Epithelial cell of proximal tubule (primary cell): ENCODE measurements around the gene FARS2. TPM values are rescaled to one million over a fixed set of nuclear protein-coding genes. Genes with fewer than 3 reads are reported as not detected.

ENCODE experiments used
- DNase-seq: peaks from one replicate; pipeline ENCODE4 v3.0.0-alpha.2; 2011; ENCODE audit warnings: low read depth
- H3K4me3 ChIP-seq: 2 replicates; pipeline ENCODE4 v1.5.1; 2011; ENCODE audit warnings: low read depth, mild to moderate bottlenecking, low read length
- total RNA-seq: library from RNA; depleted of rRNA; stranded (reverse); fragments of >200 nt; gene quantifications from 2 replicates; pipeline ENCODE4 v1.2.3, GENCODE V29; 2015
- TF ChIP-seq, protein P1 (sequence below): conservative IDR thresholded peaks from 2 replicates; pipeline ENCODE4 v1.5.1; 2012; ENCODE audit warnings: low read depth, mild to moderate bottlenecking, low read length

Gene FARS2
- total RNA-seq, 1 donor from 2014 or later = 7.7 TPM

DNA sequence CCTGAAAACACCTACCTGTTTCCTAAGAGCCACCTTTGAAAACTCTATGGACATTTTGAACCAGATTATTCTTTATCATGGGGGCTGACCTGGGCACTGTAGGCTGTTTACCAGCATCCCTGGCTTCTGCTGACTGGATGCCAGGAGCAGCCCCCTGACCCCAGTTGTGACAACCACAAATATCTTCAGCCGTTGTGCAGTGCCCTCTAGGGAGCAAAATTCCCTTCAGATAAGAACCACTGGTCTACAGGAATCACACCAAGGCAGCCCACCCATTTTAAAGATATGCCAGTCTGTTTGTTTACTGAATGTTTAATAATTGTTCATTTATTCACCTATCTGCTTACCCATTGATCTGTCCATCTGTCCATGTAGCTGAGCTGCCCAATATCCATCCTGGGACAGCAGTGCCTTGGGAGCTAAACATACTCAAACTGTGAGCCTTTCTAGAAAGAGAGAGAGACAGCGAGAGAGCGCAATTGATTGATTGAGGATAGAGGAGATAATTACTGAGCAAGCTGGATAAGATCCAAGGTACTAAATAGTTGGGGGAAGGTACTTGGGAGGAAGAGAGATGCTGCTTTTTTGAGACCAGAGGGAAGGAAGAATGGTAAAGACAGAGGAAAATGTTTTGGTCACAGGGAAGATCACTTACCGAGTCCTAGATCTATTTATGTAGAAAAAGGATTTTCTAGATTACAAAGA is 468.7 kb downstream of the FARS2 start:
- DNase-seq = no peak
- no peak overlapping the region for H3K4me3 ChIP-seq
- TF ChIP-seq, protein P1, sequence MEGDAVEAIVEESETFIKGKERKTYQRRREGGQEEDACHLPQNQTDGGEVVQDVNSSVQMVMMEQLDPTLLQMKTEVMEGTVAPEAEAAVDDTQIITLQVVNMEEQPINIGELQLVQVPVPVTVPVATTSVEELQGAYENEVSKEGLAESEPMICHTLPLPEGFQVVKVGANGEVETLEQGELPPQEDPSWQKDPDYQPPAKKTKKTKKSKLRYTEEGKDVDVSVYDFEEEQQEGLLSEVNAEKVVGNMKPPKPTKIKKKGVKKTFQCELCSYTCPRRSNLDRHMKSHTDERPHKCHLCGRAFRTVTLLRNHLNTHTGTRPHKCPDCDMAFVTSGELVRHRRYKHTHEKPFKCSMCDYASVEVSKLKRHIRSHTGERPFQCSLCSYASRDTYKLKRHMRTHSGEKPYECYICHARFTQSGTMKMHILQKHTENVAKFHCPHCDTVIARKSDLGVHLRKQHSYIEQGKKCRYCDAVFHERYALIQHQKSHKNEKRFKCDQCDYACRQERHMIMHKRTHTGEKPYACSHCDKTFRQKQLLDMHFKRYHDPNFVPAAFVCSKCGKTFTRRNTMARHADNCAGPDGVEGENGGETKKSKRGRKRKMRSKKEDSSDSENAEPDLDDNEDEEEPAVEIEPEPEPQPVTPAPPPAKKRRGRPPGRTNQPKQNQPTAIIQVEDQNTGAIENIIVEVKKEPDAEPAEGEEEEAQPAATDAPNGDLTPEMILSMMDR = no peak

DNA sequence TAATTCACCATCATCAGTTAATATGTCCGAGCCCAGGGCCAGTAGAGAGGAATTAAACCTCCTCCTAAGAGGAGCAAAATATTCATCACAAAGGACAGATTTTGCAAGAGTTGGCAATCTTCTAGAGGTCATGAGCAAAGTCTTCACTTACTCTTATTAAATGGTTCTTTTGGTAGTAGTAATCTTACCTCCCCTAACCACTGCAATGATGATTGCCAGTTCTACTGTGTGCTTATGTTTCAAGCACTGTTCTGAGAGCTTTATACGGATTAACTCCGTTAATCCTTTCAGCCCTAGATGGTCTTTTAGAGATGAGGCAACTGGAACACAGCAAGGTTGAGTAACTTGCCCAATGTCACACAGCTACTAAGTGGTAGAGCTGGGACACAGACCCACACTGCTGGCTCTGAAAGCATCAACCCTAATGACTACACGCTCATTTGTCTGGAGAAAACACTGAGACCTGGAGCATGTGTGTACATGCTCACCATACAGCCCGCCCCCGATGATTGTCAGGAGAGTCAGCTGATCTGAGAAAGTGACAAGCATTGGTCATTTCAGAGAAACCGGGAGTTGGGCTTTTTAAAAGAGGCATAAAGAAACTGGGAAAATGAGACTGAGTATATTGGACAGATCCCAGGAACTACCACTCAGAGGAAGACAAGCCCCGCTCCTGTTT is 469.4 kb downstream of the FARS2 start:
- TF ChIP-seq, protein P1 = no peak
- no peak for DNase-seq
- H3K4me3 ChIP-seq = no peak overlapping the region

DNA sequence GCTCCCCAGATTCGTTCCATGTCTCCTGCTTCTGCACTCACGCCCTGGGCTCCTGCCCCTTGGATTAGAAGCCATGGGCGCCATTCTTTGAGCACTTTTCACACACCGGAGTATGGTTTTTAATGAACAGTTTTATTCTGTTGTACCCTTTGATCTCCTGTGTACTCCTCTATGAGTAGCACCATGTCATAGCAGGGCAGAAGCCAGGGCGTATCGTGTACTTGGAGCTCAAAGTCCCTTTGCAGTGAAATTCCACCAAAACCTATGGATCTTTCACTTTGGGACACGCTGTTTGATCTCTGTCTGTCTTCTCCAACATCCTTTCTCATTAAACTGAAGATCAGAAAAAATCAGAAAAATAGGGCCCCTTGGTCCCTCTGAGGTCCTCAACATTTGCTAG is 470.1 kb downstream of the FARS2 start:
- TF ChIP-seq, protein P1 = no peak
- no peak overlapping the region for H3K4me3 ChIP-seq
- no peak for DNase-seq

DNA sequence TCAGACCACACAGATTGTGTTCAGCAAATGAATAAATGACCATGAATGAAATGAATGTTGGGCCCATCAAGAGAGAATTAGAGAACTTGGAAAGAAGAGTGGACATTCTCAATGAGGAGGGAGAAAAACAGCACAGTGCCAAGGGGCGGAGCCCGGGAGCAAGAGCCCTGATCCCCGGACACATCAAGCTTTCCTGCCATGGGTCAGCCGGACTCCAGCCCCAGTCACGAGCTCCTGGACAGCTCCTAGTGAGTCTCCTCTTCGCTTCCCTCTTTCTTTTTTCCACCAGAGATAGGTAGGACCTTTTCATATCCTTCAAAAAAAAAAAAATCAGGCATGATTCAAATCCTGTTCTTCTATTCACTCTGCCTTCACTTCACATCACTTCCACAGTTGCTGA is 471.2 kb downstream of the FARS2 start:
- TF ChIP-seq, protein P1 = no peak
- DNase-seq = no peak
- no peak overlapping the region for H3K4me3 ChIP-seq

DNA sequence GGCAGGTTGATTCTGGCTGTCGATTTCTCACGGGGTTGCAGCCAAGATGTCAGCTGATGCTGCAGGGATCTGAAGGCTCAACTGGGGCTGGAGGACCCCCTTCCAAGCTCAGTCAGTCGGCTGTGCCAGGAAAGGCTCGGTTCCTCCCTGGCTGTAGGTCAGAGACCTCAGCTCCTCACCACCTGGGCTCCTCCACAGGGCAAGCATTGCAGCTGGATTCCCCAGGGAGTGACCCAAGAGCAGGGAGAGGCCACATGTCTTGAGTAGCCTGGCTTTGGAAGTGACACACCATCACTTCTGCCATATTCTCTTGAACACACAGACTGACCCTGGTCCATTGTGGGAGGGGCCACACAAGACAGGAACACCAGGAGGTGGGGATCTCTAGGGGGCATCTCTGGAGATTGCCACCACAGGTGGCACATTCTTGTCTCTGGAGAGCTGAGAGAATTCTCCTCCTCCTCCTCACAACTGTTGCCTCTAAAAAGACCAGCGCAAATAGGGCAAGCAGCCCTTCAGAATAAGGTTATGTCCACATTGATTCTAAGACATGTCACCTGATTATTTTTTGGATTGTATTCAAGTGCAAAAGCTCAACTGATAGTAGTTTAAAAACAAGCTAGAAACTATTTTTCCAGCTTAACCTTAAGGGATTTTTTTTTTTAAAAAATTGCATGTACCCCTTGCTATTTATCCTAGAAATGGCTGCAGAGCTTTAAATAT is 474.9 kb downstream of the FARS2 start:
- TF ChIP-seq, protein P1 = no peak
- DNase-seq = no peak
- no peak overlapping the region for H3K4me3 ChIP-seq

DNA sequence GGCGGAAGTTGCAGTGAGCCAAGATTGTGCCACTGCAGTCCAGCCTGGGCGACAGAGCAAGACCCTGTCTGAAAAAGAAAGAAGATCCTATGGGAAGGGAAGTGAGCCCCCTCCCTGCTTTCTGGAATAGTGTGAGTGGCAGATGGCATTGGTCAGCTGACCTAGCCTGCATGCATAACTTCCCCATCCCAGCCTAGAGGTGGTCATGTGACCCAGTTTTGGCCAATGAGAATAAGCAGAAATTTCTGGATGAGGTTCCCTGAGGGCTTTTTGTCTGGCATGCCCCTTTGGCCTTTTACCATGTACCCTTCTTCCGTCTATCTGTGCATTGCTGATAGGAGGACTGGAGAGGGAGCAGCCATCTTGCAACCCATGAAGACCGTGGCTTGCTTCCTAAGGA is 476.1 kb downstream of the FARS2 start:
- DNase-seq = no peak
- TF ChIP-seq, protein P1 = no peak
- no peak overlapping the region for H3K4me3 ChIP-seq
